H1 (cell line): ENCODE measurements around the gene TNRC6C. TPM values are rescaled to one million over a fixed set of nuclear protein-coding genes. Genes with fewer than 3 reads are reported as not detected.

ENCODE experiments used
- CTCF ChIA-PET: fragments of 300-600 bp; sonication (Branson Sonifier 250); formaldehyde crosslinking; loops from one replicate; lab custom pipeline; 2021; ENCODE audit not compliant: partially characterized antibody; lab: Charles Lee
- POLR2A ChIA-PET: fragments of 300-600 bp; sonication (Branson Sonifier 250); formaldehyde crosslinking; loops from one replicate; lab custom pipeline; 2021; ENCODE audit warnings: inconsistent platforms; ENCODE audit not compliant: partially characterized antibody; lab: Charles Lee
- DNase-seq, 2 experiments: peaks; one replicate each; pipeline versions ENCODE4 v3.0.0 to v3.0.0-alpha.2; 2010 to 2022; ENCODE audit warnings: low spot score in 2 of 2, low read depth in 1 of 2, mixed read lengths in 1 of 2
- FAIRE-seq: peaks from 2 replicates; lab custom pipeline; 2011; peaks lifted over from hg19 to GRCh38; lab: Jason Lieb, UNC
- H2AFZ ChIP-seq: 2 replicates; pipeline ENCODE4 v1.8.1; 2012; ENCODE audit warnings: low read length, inconsistent platforms
- H2AK5ac ChIP-seq: 2 replicates; pipeline ENCODE4 v1.6.1; 2013; ENCODE audit warnings: low read depth, low read length
- H2BK120ac ChIP-seq: replicated peaks from 2 replicates; pipeline ENCODE3; 2013; ENCODE audit warnings: low read depth, low read length, inconsistent platforms
- H2BK12ac ChIP-seq: 2 replicates; pipeline ENCODE4 v1.6.1; 2013; ENCODE audit warnings: low read depth, low read length
- H2BK15ac ChIP-seq: 2 replicates; pipeline ENCODE4 v1.6.1; 2013; ENCODE audit warnings: low read length
- H2BK20ac ChIP-seq: 2 replicates; pipeline ENCODE4 v1.6.1; 2013; ENCODE audit warnings: low read length
- H2BK5ac ChIP-seq: 2 replicates; pipeline ENCODE4 v1.6.1; 2013; ENCODE audit warnings: low read depth, low read length
- H3K14ac ChIP-seq: 2 replicates; pipeline ENCODE4 v1.6.1; 2013; ENCODE audit warnings: inconsistent platforms; ENCODE audit not compliant: insufficient read length
- H3K18ac ChIP-seq: 2 replicates; pipeline ENCODE4 v1.6.1; 2013; ENCODE audit warnings: low read length; ENCODE audit errors: extremely low read depth
- H3K23ac ChIP-seq: 2 replicates; pipeline ENCODE4 v1.6.1; 2013; ENCODE audit warnings: inconsistent platforms; ENCODE audit not compliant: insufficient read length
- H3K23me2 ChIP-seq: 2 replicates; pipeline ENCODE4 v1.6.1; 2013; ENCODE audit warnings: low read depth, low read length
- H3K27ac ChIP-seq: 2 replicates; pipeline ENCODE4 v1.6.1; 2011; ENCODE audit warnings: low read depth, low read length, inconsistent platforms
- H3K27me3 ChIP-seq, 4 experiments: replicated peaks in 1 of 4; 1 replicate in 1 of 4; 2 replicates in 3 of 4; pipeline versions ENCODE4 v1.6.1 to v1.8.1; 2011 to 2013; ENCODE audit warnings: low read length in 3 of 4, mild to moderate bottlenecking in 3 of 4, inconsistent platforms in 2 of 4, mixed read lengths in 2 of 4, moderate library complexity in 1 of 4; ENCODE audit not compliant: control insufficient read depth in 3 of 4, insufficient read depth in 3 of 4; ENCODE audit errors: extremely low read depth in 1 of 4
- H3K36me3 ChIP-seq, 4 experiments: 2 replicates each; pipeline versions ENCODE4 v1.6.1 to v1.8.1; 2011 to 2013; ENCODE audit warnings: mild to moderate bottlenecking in 4 of 4, low read length in 3 of 4, moderate library complexity in 2 of 4, control low read depth in 1 of 4, inconsistent platforms in 1 of 4; ENCODE audit not compliant: insufficient read depth in 4 of 4, control insufficient read depth in 2 of 4
- H3K4ac ChIP-seq: replicated peaks from 2 replicates; pipeline ENCODE3; 2013; ENCODE audit warnings: low read length, low read depth, mixed read lengths, inconsistent platforms; ENCODE audit not compliant: insufficient read length
- H3K4me1 ChIP-seq, 4 experiments: replicated peaks in 1 of 4; 1 replicate in 1 of 4; 2 replicates in 3 of 4; pipeline versions ENCODE4 v1.6.1 to v1.8.1; 2011 to 2013; ENCODE audit warnings: low read length in 3 of 4, inconsistent platforms in 2 of 4, mixed read lengths in 1 of 4; ENCODE audit not compliant: insufficient read depth in 4 of 4, control insufficient read depth in 3 of 4
- H3K4me2 ChIP-seq, 2 experiments: 2 replicates each; pipeline versions ENCODE4 v1.6.1 to v1.8.1; 2011 to 2013; ENCODE audit warnings: low read depth in 2 of 2, low read length in 2 of 2, control low read depth in 1 of 2, inconsistent platforms in 1 of 2, mild to moderate bottlenecking in 1 of 2; ENCODE audit not compliant: insufficient read depth in 1 of 2
- H3K4me3 ChIP-seq, 4 experiments: fragments of 200-600, 300-600 bp in 1 of 4; sonication (generic), shearing (Covaris generic), sonication (Bioruptor Twin) in 1 of 4; 2 replicates each; pipeline versions ENCODE4 v1.5.1 to v1.8.1; 2011 to 2016; ENCODE audit warnings: low read length in 4 of 4, low read depth in 3 of 4, control low read depth in 2 of 4, inconsistent platforms in 2 of 4, mild to moderate bottlenecking in 2 of 4, mixed read lengths in 1 of 4, moderate library complexity in 1 of 4; ENCODE audit not compliant: insufficient read depth in 2 of 4; ENCODE audit errors: extremely low read depth in 1 of 4
- H3K56ac ChIP-seq: replicated peaks from 2 replicates; pipeline ENCODE3; 2013; ENCODE audit warnings: low read depth, mild to moderate bottlenecking, mixed read lengths, low read length, inconsistent platforms; ENCODE audit not compliant: insufficient read length
- H3K79me1 ChIP-seq: 2 replicates; pipeline ENCODE4 v1.6.1; 2013; ENCODE audit warnings: low read depth, low read length, control low read depth
- H3K79me2 ChIP-seq, 2 experiments: 2 replicates each; pipeline versions ENCODE4 v1.6.1 to v1.8.1; 2012 to 2013; ENCODE audit warnings: low read length in 2 of 2, mild to moderate bottlenecking in 2 of 2, inconsistent platforms in 1 of 2; ENCODE audit not compliant: insufficient read depth in 2 of 2, control insufficient read depth in 1 of 2
- H3K9ac ChIP-seq, 4 experiments: replicated peaks in 1 of 4; 1 replicate in 1 of 4; 2 replicates in 3 of 4; pipeline versions ENCODE4 v1.6.1 to v1.8.1; 2011 to 2013; ENCODE audit warnings: low read depth in 3 of 4, low read length in 3 of 4, control low read depth in 2 of 4, mild to moderate bottlenecking in 2 of 4, moderate library complexity in 2 of 4, inconsistent platforms in 1 of 4; ENCODE audit errors: extremely low read depth in 1 of 4
- H3K9me3 ChIP-seq, 2 experiments: 2 replicates each; pipeline versions ENCODE4 v1.6.1 to v1.8.1; 2012 to 2013; ENCODE audit warnings: mild to moderate bottlenecking in 2 of 2, moderate library complexity in 2 of 2, control low read depth in 1 of 2, inconsistent platforms in 1 of 2, low read depth in 1 of 2, low read length in 1 of 2, mixed read lengths in 1 of 2; ENCODE audit not compliant: insufficient read depth in 2 of 2
- H4K20me1 ChIP-seq, 2 experiments: replicated peaks in 1 of 2; 2 replicates each; pipeline versions ENCODE3 to v1.8.1; 2011 to 2013; ENCODE audit warnings: inconsistent platforms in 2 of 2, low read length in 2 of 2, mild to moderate bottlenecking in 1 of 2; ENCODE audit not compliant: insufficient read depth in 2 of 2, control insufficient read depth in 1 of 2
- H4K5ac ChIP-seq: 2 replicates; pipeline ENCODE4 v1.6.1; 2013; ENCODE audit warnings: low read length, low read depth, mixed read lengths, inconsistent platforms; ENCODE audit not compliant: insufficient read length
- H4K8ac ChIP-seq: 2 replicates; pipeline ENCODE4 v1.8.0; 2013; ENCODE audit warnings: mild to moderate bottlenecking, moderate library complexity, low read length, inconsistent platforms; ENCODE audit not compliant: insufficient read depth; ENCODE audit errors: extremely low read depth
- H4K91ac ChIP-seq: replicated peaks from 2 replicates; pipeline ENCODE3; 2013; ENCODE audit warnings: low read length, mixed read lengths, inconsistent platforms; ENCODE audit not compliant: insufficient read length
- WGBS, 2 experiments: shearing (Covaris generic) in 1 of 2; methylation state at CpG; one replicate each; pipeline versions ENCODE4 v1.1.6 to v1.1.7; 2013 to 2015; ENCODE audit warnings: low lambda C conversion rate in 2 of 2, mixed read lengths in 2 of 2, inconsistent platforms in 1 of 2, low coverage in 1 of 2, missing lambda C conversion rate in 1 of 2; ENCODE audit not compliant: insufficient replicate concordance in 2 of 2, insufficient coverage in 1 of 2, insufficient read length in 1 of 2; ENCODE audit errors: extremely low coverage in 1 of 2, missing lambda C conversion rate in 1 of 2; 5-methylcytosine and 5-hydroxymethylcytosine counted together
- polyA plus RNA-seq, 7 experiments: library from polyadenylated mRNA; depleted of rRNA in 3 of 7; stranded (reverse) in 5 of 7; unstranded in 2 of 7; fragments of >200 nt in 5 of 7; fragments of 200-250 nt in 2 of 7; gene quantifications; 1 replicate in 5 of 7; 2 replicates in 1 of 7; 4 replicates in 1 of 7; pipeline versions ENCODE4 v1.2.1 to v1.2.3, GENCODE V29; 2011 to 2013; ENCODE audit warnings: missing spikeins in 2 of 7, mixed read lengths in 2 of 7
- total RNA-seq: library from RNA; stranded (reverse); fragmentation: NEBNext Ultra II Directional; extraction: Animal tissue kit (Norgen Biotek cat#: 25700); gene quantifications from 2 replicates; pipeline ENCODE4 v1.2.1, GENCODE V29; 2021

Gene TNRC6C
- total and polyA plus RNA-seq, 2 of the 8 experiments (the other 6 are each of a cell fraction or from before 2014, with no cell fraction given) = 2.8 to 28.9 TPM

DNA sequence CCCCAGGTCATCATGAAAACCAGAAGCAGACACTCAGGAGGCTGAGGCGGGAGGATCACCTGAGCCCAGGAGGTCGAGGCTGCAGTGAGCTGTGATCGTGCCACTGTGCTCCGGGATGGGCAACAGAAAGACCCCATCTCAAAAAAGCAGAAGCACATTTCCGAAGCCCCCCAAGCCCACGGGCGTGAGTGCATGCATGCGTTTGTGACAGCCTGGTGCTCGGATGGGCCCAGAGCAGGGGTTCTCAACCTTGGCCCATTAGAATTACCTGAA, 150.9 kb downstream of the TNRC6C start:
- Histone ChIP-seq H2BK120ac (no peak overlapping the region), H3K4ac (no peak overlapping the region), H3K79me1 (no peaks in the 10 kb centered on the region), H3K27me3 (no peaks in the 10 kb centered on the region), H2BK15ac (no peak overlapping the region), H4K5ac (no peak overlapping the region), H3K23ac (no peak overlapping the region), H3K9ac (no peak overlapping the region), H4K20me1 (peaks cover 2 to 3% of the 10 kb centered on the region in 2 experiments), H3K56ac (no peak overlapping the region), H2BK20ac (no peak overlapping the region), H3K23me2 (no peaks in the 10 kb centered on the region), H4K8ac (no peak overlapping the region), H3K79me2 (no peaks in the 10 kb centered on the region), H3K4me2 (no peak overlapping the region), H3K4me1 (no peaks in the 10 kb centered on the region; a peak in 1 of 7 replicates), H2BK12ac (no peak overlapping the region), H3K4me3 (no peak overlapping the region), H2AFZ (no peak overlapping the region), H3K36me3 (peaks cover 0 to 13% (median 3%) of the 10 kb centered on the region in 4 experiments; a peak in 4 of 8 replicates), H2BK5ac (no peak overlapping the region), H3K14ac (no peak overlapping the region), H3K18ac (no peak overlapping the region), H3K9me3 (no peaks in the 10 kb centered on the region), H2AK5ac (no peak overlapping the region), H3K27ac (no peak overlapping the region), H4K91ac (no peak overlapping the region)
- ChIA-PET CTCF (interaction anchor here (0.7 to 3.0 kb wide), 6 partner anchors 12 to 66 kb away, joined by 3 to 8 read pairs (median 6); no protein-coding TSS in a partner anchor), POLR2A (interaction anchor here (1.1 kb wide), 1 partner anchor 62 kb away, joined by 3 read pairs; no protein-coding TSS in a partner anchor)
- FAIRE-seq (no peak), DNase-seq (no peak)
- WGBS, 2 experiments = 91% methylated on average over 9 of the region's 9 CpGs; no CpG with 5 or more reads in 1 of the 2 experiments
